Ascending aorta (tissue), 2 donors: ENCODE measurements around the gene STX8. TPM values are rescaled to one million over a fixed set of nuclear protein-coding genes. Genes with fewer than 3 reads are reported as not detected.
"Not testable (repeated sequence)": the region's sequence is repeated elsewhere in the genome, so short reads cannot be mapped to it uniquely, and the experiment has no call there.

ENCODE experiments used
- DNase-seq, 2 donors: peaks; one replicate each; pipeline ENCODE4 v3.0.0-alpha.2; 2019; ENCODE audit warnings: low spot score in 2 of 2
- H3K27ac ChIP-seq, 2 donors: fragments of 200-600 bp; sonication (generic); one replicate each; pipeline ENCODE4 v1.5.1; 2016 to 2017; ENCODE audit warnings: mild to moderate bottlenecking in 1 of 2
- H3K27me3 ChIP-seq: fragments of 200-600 bp; sonication (generic); one replicate; pipeline ENCODE4 v1.5.1; 2017
- H3K36me3 ChIP-seq, 2 donors: fragments of 200-600 bp; sonication (generic); one replicate each; pipeline ENCODE4 v1.5.1; 2016
- H3K4me1 ChIP-seq, 2 donors: fragments of 200-600 bp; sonication (generic); one replicate each; pipeline ENCODE4 v1.5.1; 2016 to 2017; ENCODE audit warnings: mild to moderate bottlenecking in 1 of 2
- H3K4me3 ChIP-seq, 2 donors: fragments of 200-600 bp; sonication (generic); one replicate each; pipeline ENCODE4 v1.5.1; 2016 to 2017; ENCODE audit warnings: mild to moderate bottlenecking in 1 of 2
- H3K9me3 ChIP-seq, 2 donors: fragments of 200-600 bp; sonication (generic); one replicate each; pipeline ENCODE4 v1.5.1; 2016
- intact Hi-C: fragments of 100-400 bp; cut with DNase I; formaldehyde crosslinking; loops from one replicate; pipeline ENCODE4 v1.15.1; 2023
- total RNA-seq: library from RNA; depleted of rRNA; stranded (reverse); fragments of >200 nt; gene quantifications from one replicate; pipeline ENCODE4 v1.1.0, GENCODE V29; 2016
- TF ChIP-seq, protein P1 (sequence below), 3 experiments: fragments of 200-600 bp in 2 of 3; fragments of 450-650 bp in 1 of 3; sonication (generic) in 2 of 3; IDR thresholded peaks; one replicate each; pipeline ENCODE4 v1.5.1; 2016 to 2019; ENCODE audit warnings: antibody characterized with exemption in 3 of 3, mild to moderate bottlenecking in 1 of 3, moderate library complexity in 1 of 3

The STX8 gene
- total RNA-seq, 1 donor from 2014 or later, result 7.6 TPM

DNA sequence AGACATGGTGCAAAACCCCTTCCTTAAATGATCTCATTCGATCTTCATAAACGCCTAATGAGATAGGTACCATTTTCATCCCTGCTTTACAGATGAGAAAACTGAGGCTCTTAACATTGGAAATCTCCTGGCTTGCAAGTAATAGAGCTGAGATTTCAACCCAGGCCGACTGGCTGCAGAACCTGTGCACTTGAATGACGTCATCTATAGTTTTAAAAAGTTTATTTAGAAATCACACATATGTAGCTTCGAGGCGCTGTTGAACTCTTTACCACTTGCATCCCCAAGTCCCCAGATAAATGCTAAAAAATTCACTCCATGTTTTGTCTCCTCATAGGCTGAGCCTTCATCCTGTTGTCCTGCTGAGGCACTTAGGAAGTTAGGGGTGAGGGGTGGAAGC, 30.8 kb upstream of the STX8 start:
- intact Hi-C loops, result no loop called here
- no peaks in the 10 kb centered on the region for H3K4me1 ChIP-seq
- no peaks in the 10 kb centered on the region for H3K9me3 ChIP-seq
- DNase-seq, result no peak
- no peaks in the 10 kb centered on the region for H3K27me3 ChIP-seq
- TF ChIP-seq, protein P1, sequence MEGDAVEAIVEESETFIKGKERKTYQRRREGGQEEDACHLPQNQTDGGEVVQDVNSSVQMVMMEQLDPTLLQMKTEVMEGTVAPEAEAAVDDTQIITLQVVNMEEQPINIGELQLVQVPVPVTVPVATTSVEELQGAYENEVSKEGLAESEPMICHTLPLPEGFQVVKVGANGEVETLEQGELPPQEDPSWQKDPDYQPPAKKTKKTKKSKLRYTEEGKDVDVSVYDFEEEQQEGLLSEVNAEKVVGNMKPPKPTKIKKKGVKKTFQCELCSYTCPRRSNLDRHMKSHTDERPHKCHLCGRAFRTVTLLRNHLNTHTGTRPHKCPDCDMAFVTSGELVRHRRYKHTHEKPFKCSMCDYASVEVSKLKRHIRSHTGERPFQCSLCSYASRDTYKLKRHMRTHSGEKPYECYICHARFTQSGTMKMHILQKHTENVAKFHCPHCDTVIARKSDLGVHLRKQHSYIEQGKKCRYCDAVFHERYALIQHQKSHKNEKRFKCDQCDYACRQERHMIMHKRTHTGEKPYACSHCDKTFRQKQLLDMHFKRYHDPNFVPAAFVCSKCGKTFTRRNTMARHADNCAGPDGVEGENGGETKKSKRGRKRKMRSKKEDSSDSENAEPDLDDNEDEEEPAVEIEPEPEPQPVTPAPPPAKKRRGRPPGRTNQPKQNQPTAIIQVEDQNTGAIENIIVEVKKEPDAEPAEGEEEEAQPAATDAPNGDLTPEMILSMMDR (IDR thresholded peaks at IDR 0.05), result no peak
- no peaks in the 10 kb centered on the region for H3K36me3 ChIP-seq
- H3K27ac ChIP-seq, result no peak overlapping the region
- no peak overlapping the region for H3K4me3 ChIP-seq

DNA sequence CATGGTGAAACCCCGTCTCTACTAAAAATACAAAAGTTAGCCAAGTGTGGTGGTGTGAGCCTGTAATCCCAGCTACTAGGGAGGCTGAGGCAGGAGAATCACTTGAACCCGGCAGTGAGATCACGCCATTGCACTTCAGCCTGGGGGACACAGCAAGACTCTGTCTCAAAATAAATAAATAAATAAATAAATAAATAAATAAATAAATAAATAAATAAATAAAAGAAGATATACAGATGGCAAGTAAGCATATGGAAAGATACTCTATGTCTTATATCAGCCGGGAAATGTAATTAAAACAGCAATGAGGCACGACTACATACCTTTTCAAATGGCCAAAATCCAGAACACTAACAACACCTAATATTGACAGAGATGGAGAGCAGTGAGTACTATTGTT, 29.0 kb upstream of the STX8 start:
- H3K27ac ChIP-seq, H3K4me3 ChIP-seq, H3K9me3 ChIP-seq, H3K36me3 ChIP-seq, H3K4me1 ChIP-seq, H3K27me3 ChIP-seq, intact Hi-C loops, DNase-seq: not testable (repeated sequence)

DNA sequence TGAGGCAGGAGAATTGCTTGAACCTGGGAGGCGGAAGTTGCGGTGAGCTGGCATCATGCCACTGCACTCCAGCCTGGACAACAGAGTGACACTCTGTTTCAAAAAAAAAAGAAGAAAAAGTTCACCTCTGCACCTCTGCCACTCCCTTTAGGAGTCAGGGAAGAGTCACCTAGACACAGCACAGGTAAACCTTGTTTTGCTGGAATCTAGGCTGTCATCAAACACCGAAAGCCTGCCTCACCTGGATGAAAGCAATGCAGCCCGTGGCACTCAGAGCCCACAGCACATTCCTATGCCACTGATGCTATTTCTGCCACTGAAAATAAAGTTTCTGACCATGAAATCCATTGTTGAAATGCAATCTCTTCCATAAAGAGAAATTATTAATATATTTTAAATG, 23.0 kb upstream of the STX8 start:
- no peaks in the 10 kb centered on the region for H3K27me3 ChIP-seq
- intact Hi-C loops, result no loop called here

DNA sequence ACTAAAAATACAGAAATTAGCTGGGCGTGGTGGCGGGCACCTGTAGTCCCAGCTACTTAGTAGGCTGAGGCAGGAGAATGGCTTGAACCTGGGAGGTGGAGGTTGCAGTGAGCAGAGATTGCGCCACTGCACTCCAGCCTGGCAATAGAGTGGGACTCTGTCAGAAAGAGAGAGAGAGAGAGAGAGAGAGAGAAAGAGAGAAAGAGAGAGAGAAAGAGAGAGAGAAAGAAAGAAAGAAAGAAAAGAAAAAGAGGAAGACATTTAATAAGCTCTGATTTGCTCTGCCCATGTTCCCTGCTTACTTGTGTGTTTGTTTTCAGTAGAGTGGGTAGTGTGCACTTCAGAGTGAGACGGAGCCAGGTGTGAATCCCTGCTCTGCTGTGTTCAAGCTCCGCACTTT, 22.0 kb upstream of the STX8 start:
- H3K27ac ChIP-seq, H3K4me1 ChIP-seq, DNase-seq, H3K27me3 ChIP-seq, H3K4me3 ChIP-seq, H3K9me3 ChIP-seq, intact Hi-C loops, H3K36me3 ChIP-seq: not testable (repeated sequence)

More for the DNA sequence above, 23.0 kb upstream of the STX8 start:
- no peak for DNase-seq
- TF ChIP-seq, protein P1 (IDR thresholded peaks at IDR 0.05), result no peak
- Histone ChIP-seq H3K36me3 (no peaks in the 10 kb centered on the region), H3K27ac (no peak overlapping the region), H3K4me3 (no peak overlapping the region), H3K4me1 (no peaks in the 10 kb centered on the region), H3K9me3 (no peaks in the 10 kb centered on the region)

DNA sequence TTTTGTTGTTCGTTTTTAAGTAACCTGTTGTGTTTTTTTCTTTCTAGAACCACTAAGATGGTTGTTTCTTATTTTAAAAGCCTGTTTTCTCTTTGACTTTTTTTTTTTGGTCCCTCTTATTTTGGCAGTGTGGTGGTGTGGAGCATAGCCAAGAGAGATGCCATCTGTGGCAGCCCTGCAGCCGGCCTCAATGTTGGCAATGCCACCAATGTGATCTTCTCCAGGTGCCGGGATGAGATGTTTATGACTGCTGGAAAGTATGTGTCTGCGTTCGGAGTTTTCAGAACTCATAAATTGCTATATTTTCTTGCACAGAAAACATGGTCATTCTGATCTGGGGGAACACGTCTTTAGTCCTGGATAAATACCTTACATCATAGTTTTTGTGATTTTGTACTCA, 18.4 kb upstream of the STX8 start:
- no peak overlapping the region for H3K4me3 ChIP-seq
- H3K27ac ChIP-seq, result no peak overlapping the region
- no peaks in the 10 kb centered on the region for H3K4me1 ChIP-seq
- intact Hi-C loops, result no loop called here
- no peaks in the 10 kb centered on the region for H3K27me3 ChIP-seq
- no peaks in the 10 kb centered on the region for H3K9me3 ChIP-seq
- no peak for DNase-seq
- no peaks in the 10 kb centered on the region for H3K36me3 ChIP-seq
- TF ChIP-seq, protein P1 (IDR thresholded peaks at IDR 0.05), result no peak

DNA sequence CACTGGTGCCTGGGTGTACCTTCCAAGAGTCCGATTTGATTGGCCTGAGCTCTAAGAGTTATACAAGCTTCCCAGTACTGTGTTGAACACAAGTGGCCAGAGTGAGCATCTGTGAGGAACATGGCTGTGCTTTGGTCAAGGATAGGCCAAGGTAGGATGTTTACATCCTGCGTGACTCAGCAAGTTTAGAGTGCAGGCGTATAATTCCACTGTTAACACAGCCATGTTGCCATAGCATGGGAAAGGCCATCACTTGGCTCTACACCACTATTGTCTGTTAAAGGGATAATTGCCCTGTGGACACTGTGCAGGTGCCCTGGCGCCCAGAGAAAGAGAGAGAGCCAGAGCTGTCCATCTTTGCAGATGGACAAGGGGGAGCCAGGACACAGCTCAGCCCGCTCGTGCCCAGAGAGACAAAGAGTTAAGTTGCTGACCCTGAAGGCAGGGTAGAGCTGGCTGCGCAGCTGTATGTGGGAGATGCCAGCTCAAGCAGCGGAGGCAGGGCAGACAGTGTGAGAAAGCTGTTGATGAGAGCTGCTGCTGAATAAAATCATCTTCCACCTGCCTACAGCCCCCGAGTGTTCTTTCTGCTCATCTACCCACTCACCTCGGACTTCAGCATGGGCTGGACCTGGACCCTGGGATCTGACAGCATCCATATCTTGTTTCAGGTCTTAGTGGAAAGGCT, 12.5 kb upstream of the STX8 start:
- no peaks in the 10 kb centered on the region for H3K36me3 ChIP-seq
- no peaks in the 10 kb centered on the region for H3K4me1 ChIP-seq
- no peaks in the 10 kb centered on the region for H3K9me3 ChIP-seq
- no peak overlapping the region for H3K27ac ChIP-seq
- intact Hi-C loops, result no loop called here
- DNase-seq, result no peak
- TF ChIP-seq, protein P1 (IDR thresholded peaks at IDR 0.05), result no peak
- no peaks in the 10 kb centered on the region for H3K27me3 ChIP-seq
- no peak overlapping the region for H3K4me3 ChIP-seq

DNA sequence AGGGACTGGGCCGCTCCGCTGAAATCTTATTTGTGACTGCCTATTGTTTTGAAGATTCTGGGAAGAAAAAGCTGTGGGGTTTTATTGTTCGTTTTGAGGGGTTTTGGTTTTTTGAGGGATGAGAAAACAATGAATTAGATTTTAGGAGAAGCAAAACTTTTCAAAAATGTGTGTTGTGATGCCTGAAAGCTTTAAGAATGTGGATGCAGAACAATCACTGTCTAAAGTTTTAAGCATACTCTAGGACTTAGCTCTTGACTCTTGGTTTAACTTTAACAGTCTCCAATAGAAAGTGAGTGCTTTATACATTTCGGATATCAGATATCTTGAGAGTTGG, 1.7 kb upstream of the STX8 start:
- H3K36me3 ChIP-seq, result no peaks in the 10 kb centered on the region
- peak overlapping the region; percentile 39 to 44 for H3K27ac ChIP-seq
- TF ChIP-seq, protein P1 (IDR thresholded peaks at IDR 0.05), result no peak
- H3K4me1 ChIP-seq, result peaks cover 0 to 3% of the 10 kb centered on the region in 2 donors
- no peaks in the 10 kb centered on the region for H3K27me3 ChIP-seq
- no peak for DNase-seq
- H3K4me3 ChIP-seq, result peak overlapping the region in 1 of 2 donors; percentile 72
- intact Hi-C loops, result no loop called here
- no peaks in the 10 kb centered on the region for H3K9me3 ChIP-seq
